GM19043 (cell line): Measurements from ENCODE around the gene SFI1.
"Not testable (repeated sequence)": the region's sequence is repeated elsewhere in the genome, so short reads cannot be mapped to it uniquely, and the experiment has no call there.

Source experiments
- ATAC-seq: cut with Tn5 transposase; IDR thresholded peaks from one replicate; pipeline ENCODE4 v1.9.1; 2021; ENCODE audit warnings: low read depth; ENCODE audit not compliant: unreplicated experiment

SFI1 gene

DNA sequence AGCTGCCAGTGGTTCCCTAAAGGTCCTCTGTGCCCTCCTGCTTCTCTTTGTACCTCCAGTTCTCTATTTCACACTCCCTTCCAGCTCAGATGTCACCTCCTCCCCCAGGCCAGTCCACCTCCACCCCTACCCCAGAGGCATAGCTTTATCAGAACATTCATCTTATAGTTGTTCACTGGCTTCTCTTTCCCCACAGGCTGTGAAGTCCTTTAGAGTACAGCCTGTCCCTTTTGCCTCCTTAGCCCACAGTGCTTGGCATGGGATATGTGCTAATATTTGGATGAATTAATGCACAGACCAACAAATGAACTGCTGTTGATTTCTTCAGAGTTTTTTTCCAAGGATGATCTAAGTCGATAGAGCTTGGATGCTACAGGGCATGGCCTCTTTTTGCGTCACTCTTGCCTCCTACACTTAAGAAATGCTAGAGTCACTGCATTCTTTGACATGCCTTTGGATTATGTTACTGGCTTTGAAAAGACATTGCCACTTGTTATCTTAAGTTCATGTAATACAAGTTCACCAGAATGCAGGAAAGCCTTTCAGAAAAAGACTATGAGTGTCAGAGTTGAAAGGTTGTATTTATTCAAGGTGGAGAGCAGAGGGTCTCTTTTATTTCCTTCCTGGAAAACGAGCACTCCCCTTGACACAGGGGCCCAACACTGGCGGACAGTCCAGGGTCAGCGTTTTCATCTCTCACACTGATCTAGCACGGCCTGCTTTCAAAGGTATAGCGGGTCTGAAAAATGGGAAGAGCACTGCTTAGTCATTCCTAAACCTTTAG is 90.0 kb downstream of the SFI1 start:
- no peak for ATAC-seq

DNA sequence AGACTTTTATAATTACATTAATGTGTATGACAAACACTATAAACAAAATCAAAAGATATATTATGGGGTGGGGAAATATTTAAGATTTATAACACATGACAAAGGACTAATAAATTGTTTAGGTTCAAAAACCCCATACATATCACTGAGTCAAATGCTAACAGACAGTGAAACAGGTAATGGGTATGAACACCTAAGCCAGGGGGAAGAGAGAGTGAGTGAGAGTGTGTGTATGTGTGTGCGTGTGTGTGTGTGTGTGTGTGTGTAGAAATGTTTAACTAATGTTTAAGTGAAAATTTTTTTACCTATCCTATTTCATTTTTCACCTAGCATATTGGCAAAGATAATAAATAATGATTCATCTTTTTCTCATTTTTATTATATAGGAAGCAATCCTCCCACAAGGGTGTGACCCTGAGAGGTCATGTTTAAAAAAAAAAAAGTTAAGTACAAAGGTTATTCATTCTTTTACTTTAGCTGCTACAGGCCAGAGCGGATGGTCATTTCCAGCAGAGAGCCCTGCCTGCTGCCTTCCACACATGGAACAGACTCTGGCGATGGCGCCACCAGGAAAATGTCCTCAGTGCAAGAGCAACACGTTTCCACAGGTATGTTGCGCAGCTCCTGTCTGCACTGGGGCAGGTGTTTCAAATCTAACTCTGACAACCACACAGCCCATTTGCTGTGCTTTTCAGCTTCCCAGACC is 92.8 kb downstream of the SFI1 start:
- ATAC-seq, result no peak

DNA sequence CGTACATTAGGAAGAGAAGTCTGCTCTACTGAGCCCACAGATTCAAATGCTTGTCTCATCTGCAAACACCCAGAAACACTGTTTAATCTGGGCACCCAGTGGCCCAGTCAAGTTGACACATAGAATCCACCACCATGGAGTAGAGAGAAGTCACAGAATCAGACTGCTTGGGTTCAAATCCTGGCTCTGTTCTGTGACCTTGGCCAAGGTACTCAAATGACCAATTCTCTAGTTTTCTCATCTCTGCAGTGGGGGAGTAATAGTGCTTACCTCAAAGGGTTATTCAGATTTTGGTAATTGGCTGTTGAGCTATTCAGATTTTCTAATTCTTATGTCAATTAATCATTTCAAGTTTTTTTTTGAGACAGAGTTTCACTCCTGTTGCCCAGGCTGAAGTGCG is 93.8 kb downstream of the SFI1 start:
- not testable (repeated sequence) for ATAC-seq

DNA sequence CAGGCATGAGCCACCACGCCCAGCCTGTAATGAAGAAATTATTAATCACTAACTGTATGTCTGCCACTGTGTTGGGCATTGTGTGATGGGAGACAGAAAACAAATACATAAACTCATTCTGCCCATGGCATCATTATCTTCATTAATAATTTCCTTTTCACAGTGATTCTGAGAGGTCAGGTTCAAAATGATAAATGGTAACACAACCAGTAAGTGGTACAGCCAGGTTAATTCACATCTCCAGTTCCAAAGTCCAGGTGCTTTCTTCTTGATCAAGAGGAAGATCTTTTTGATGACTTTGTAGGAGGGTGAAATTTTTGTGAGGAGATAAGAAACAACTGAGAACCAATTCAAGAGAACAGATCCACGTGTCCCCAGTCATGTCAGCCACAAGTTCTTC is 98.9 kb downstream of the SFI1 start:
- ATAC-seq, result no peak

DNA sequence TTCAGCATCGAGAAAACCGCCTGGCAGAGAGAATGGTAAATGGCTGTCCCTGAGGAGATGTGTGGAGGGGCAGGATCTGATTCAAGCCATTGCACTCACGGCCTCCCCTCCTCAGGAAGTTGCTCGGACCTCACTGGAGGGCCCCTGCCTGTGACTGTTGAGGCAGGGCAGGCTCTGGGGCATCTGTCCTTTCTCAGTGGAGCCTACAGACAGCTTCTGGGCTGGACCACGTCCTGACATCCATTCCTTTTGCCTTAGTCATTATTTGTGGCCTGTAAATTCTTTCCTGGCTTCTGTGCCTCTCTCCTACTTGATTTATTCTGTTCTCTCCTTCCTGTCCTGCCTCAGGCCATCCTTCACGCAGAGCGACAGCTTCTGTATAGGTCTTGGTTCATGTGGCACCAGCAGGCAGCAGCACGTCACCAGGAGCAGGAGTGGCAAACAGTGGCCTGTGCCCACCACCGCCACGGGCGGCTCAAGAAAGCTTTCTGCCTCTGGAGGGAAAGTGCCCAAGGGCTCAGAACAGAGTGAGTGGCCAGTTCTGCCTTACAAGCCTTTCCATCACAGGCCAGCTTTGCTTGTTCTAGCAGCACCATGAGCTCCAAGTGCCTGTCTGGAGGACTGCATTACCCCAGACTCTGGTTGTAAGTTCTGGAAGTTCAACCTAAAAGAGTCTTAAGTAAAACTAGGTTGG is 106.1 kb downstream of the SFI1 start:
- ATAC-seq, result no peak

DNA sequence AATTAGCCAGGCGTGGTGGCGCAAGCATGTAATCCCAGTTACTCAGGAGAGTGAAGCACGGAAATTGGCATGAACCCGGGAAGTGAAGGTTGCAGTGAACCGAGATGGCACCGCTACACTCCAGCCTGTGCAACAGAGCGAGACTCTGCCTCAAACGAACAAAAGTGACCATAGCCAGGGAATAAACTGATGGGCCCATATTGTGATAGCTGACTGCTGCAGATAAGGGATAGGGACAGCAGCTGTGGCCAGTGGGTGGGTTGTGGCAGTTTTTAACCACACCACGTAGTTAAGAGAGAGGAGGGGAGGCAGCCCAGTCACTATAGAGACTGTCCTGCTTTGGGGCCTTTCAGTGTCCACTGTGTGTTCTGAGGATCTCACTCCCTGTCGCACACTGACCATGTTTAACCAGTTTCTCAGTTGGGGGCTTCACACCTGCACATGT is 106.8 kb downstream of the SFI1 start:
- no peak for ATAC-seq

DNA sequence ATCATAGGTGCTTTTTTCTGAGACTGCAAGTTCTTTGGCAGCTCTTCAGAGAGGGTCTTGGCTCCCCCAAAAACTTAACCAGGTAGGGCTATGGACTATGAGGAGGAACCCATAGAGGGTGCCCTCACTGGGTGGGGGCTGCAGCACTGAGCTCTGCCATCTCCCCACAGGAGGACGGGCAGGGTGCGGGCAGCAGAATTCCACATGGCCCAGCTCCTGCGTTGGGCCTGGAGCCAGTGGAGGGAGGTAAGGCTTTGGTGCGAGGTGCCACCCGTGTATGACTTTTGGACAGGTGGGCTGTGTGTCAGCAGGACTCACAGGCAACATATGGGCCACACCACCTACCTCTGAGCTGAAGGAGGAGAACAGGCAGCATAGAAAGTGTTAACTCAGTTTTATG is 107.2 kb downstream of the SFI1 start:
- no peak for ATAC-seq

DNA sequence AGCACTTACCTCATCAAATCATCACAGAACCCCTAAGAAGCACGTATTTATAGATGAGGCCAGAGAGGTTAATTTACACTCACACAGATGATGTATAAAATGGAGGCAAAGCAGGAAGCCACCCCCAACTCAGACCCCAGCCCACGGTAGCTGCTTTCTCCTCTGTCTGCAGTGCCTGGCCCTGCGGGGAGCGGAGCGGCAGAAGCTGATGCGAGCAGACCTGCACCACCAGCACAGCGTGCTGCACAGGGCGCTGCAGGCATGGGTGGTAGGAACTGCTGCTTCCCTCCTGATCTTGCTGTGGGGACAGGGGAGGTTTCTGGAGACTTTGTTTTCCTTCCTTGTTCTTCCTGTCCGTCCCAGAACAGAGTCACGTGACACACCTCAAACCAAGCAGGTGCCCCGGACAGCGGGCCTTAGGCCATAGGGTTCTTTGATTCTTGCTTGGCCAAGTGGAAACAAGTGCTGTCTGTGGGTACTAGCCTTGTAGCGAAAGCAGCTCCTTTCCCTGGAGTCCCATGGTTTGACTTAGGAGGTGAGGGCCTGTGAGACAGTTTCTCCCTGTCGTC is 107.9 kb downstream of the SFI1 start:
- ATAC-seq, result no peak

DNA sequence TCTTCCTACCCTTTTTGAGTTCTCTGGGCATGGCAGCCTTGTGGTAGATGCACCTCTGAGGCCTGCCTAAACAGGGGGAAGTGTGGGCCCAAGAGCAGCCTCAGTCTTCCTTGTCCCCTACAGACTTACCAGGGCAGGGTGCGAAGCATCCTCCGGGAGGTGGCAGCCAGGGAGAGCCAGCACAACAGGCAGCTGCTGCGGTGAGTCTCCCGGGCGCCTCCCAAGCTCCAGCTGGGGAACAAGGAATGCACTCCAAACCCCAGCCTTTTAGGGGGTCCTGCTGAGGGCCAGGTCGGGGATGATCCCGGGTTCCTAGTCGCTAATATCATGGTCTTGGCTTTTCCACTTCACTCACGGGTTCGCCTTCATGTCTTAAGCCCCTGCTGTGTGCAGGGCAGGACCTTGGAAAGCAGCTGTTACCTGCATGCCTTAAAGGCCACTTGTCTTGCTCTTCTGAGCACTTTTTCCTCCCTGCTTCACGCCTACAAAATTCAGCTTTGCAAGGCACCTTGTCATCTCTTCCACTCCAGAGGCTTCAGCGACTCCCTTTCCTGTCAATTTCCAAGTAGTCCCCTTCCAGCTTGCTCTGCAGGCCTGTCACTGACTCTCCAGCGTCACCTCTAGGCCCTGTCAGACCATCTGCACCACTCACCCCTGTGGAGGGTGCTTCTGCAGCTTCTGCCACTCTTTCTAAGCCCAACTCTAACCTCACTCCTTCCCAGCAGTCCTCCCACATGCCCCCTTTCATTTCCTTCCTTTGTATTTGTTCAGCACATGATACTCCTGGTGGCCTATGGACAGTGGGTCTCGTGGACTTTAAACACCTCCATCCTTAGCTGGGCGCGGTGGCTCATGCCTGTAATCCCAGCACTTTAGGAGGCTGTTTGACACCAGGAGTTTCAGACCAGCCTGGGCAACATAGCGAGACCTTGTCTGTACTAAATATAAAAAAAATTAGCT is 108.7 kb downstream of the SFI1 start:
- ATAC-seq, result no peak

DNA sequence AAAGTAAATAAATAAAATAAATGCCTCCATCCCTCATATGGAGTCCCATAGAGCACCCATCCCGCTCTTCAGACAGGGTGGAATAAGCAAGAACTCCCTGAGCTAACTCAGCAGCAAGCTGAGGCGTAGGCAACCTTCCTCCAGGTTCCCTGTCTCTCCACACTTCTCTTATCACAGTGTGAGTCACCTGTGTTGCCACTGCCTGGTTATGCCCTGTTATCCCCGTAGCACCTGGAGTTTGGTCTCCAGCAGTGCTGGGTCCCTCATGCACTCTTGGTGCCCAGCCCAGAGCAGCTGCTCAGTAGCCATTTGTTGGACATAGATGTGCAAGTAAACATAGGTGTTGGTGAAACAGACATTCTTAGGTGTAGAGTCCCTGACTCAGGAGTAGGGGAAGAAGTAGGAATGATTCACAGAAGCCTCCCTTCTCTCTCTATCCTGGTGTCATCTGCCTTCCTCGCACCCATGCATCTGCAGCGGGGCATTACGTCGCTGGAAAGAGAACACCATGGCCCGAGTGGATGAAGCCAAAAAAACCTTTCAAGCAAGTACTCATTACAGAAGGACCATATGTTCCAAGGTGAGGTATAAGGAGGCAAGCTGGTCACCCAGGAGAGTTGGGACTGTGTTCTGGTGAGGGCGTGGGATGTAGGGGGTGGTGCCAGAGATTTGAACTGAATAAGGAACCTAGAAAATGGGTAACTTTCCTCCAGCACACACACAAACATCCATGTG is 109.7 kb downstream of the SFI1 start:
- no peak for ATAC-seq

DNA sequence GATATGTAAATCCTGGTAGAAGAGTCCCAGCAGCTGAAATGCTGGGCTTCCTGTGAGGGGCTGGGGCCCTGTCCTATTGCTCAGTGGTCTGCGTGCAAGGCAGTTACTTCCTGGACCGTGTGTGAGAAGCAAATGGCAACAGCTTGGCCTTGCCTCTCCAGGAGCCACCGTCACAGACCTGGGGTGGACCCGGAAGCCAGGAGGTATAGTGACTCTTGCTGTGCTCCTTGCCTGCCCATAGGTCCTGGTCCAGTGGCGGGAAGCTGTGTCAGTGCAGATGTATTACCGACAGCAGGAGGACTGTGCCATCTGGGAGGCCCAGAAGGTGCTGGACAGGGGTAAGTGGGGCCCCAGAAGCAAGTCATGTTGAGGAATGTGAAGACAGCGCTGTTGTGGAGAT is 111.4 kb downstream of the SFI1 start:
- no peak for ATAC-seq

DNA sequence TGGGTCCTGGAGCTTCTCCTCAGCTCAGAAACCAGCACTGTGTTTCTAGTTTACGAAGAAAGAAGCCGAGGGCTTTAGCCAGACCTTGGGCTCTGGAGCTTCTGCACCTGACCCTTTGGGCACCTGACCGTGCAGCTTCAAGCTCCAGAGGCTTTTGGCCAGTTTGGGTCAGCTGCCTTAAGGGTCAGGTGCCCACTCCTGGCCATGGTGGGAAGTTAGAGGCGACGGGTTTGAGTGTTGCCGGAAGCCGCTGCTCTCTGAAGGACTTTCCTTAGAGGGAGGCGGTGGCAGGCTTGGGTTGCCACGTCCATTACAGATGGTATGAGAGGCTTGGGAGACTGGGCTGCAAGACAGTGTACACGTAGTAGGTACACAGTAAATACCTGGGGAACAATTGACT is 113.4 kb downstream of the SFI1 start:
- no peak for ATAC-seq

DNA sequence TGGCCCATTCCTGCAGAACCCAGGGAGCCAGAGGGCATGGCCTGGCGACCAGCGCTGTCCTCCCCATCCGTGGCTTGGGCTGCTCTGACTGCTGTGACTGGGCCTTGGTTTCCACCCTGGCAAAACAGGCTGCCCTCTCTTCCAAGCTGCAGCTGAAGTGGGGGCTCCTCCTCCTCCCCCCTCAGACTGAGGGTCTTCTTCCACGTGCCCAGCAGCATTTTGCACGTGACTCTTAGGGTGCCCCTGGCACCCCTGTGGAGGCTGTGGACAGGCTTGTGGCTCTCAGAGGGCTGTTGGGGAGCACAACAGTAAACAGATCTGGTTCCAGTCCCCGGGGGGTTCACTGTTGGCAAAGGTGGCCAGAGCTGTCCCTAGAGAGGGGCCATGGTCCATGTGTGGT is 114.3 kb downstream of the SFI1 start:
- no peak for ATAC-seq

DNA sequence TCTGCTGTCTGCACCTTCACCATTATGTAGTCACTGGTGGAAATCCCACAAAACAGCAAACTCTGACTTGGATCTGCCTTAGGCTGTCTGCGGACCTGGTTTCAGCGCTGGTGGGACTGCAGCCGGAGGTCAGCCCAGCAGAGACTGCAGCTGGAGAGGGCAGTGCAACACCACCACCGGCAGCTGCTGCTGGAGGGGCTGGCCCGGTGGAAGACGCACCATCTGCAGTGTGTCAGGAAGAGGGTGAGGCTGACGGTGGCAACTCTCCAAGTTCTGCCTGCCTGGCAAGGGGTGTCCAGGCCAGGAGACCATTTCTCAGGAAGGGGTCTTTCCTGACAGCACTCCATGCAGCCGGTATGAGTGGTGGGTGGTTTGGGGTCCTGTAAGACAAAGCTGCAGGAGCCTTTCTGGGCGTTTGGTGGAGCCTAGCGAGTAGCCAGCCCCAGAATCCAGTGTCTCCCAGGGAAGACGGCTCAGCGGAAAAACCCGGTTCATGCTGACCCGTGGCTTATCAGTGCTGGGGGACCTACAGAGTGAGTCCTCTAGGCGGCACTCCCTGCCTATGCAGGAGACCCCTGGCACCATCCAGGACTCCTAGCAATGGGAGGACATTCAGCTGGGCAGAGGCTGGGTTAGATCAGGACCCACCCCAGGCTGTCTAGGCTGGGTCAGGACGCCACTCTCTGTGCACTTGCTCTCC is 114.9 kb downstream of the SFI1 start:
- no peak for ATAC-seq

DNA sequence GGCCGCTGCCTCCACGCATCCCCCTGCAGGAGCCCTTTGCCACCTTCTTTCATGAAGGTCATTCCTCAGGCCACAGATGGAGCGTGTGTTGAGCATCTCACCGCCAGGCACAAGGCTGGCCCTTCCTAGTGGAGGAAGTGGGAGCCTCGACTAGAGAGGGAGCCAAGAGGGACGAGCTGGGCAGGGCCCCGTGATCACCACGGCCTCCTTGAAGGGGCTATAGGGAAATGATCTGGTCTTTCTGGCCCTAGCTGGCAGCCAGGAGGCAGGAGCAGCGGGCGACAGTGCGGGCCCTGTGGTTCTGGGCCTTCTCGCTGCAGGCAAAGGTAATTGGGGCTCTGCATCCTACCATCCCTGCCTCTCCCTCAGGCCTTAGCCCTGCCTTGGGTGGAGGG is 116.6 kb downstream of the SFI1 start:
- ATAC-seq, result no peak

DNA sequence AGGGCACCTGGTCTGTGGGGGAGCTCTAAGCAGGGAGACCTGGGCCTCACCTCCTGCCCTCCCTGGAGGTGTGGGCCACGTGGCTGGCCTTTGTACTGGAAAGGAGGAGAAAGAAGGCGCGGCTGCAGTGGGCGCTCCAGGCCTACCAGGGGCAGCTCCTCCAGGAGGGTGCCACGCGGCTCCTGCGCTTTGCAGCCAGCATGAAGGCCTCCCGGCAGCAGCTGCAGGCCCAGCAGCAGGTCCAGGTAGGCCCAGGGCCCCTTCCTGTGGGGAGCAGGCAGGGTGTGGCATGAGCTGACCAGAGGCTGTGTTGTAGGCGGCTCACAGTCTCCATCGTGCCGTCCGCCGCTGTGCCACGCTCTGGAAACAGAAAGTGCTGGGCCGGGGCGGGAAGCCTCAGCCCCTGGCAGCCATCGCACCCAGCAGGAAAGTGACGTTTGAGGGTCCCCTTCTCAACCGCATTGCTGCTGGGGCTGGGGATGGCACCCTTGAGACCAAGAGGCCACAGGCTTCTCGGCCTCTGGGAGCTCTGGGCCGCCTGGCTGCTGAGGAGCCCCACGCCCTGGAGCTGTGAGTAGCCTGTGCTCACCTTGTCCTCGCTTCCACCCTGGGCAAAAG is 117.1 kb downstream of the SFI1 start:
- no peak for ATAC-seq

DNA sequence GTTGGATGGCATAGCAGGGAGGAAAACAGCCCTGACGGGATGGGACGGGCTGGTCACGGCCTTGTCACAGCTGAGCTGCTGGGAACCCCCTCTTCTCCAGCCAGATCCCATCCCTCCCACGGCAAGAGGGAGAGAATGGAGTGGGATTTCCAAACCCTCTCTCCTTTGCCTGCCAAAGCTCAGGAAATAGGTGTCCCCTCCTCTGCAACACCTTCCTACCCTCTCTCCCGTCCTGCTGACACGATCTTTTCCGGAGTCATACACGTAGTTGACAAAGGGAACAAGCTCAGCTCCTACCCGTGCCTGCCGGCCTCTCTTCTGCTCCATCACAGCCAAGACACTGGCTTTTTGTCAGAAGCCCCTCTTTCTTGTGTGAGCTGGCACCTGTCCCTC is 117.6 kb downstream of the SFI1 start:
- no peak for ATAC-seq

DNA sequence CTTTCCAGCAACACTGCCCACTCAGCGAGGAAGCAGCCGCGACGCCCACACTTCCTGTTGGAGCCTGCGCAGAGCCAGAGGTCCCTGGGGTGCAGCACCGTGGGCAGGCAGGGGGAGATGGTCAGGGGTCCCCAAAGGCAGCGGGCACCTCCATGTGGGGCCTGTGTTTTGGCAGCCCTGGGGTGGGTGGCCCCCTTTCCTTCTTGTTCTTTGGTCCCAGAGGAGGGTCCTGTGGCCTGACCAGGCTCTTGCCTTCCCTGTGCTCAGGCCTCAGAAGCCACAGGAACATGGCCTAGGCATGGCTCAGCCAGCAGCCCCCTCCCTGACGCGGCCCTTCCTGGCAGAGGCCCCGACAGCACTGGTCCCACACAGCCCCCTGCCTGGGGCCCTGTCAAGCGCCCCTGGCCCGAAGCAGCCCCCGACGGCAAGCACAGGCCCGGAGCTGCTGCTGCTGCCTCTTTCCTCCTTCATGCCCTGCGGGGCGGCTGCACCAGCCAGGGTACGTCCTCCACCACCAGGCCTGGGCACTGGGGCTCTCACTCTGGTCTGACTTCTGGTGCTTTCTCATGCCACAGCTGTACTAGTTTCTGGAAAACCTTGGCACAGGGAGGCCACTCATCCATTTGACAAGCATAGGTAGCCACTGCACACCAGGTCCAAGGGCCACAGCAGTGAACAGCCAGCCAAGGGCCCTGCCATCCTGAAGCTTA is 118.6 kb downstream of the SFI1 start:
- ATAC-seq, result no peak
